Left cardiac atrium (tissue), 4 donors: ENCODE results near the gene CLEC16A. TPM values are rescaled to one million over a fixed set of nuclear protein-coding genes. Genes with fewer than 3 reads are reported as not detected.
"Not testable (repeated sequence)": the region's sequence is repeated elsewhere in the genome, so short reads cannot be mapped to it uniquely, and the experiment has no call there.

ENCODE experiments used
- ATAC-seq, 2 donors: fragments of 200-7000 bp; cut with Tn5 transposase; one replicate each; pipeline ENCODE4 v1.9.1; 2020; ENCODE audit warnings: mild to moderate bottlenecking in 2 of 2, moderate library complexity in 2 of 2
- DNase-seq: peaks from one replicate; pipeline ENCODE4 v3.0.0-alpha.2; 2020
- intact Hi-C, 2 donors: fragments of 100-400 bp; cut with DNase I; formaldehyde crosslinking; loops; one replicate each; pipeline versions ENCODE4 v1.14.1 to v1.15.1; 2022 to 2023
- total RNA-seq, 2 donors: library from RNA; stranded (reverse); fragmentation: NEBNext Ultra II Directional; extraction: Animal tissue kit (Norgen Biotek cat#: 25700); gene quantifications; one replicate each; pipeline ENCODE4 v1.2.1, GENCODE V29; 2021
- donor health status: DM: no; HTN: yes; CAD: no.
- donor health status: DM: no; HTN: yes; CAD: no; lungs with severe emphysema.
- donor health status: DM: yes; HTN: yes; CAD: no.
- donor health status: Dilated cardiomyopathy.

CLEC16A gene
- total RNA-seq, 2 donors from 2014 or later: 25.5 to 30.2 TPM

- ATAC-seq (no peak), DNase-seq (no peak)
- intact Hi-C loops: no loop called here
Measured at GRCh38 chr16:10954903-10955302, 10.5 kb downstream of the CLEC16A start.

GRCh38 chr16:10957771-10958482 lies 13.6 kb downstream of the CLEC16A start:
- no peak for ATAC-seq
- no peak for DNase-seq
- intact Hi-C loops: no loop called here

- DNase-seq (no peak), ATAC-seq (no peak)
- intact Hi-C loops: no loop called here
Measured at GRCh38 chr16:10959161-10959560, 14.8 kb downstream of the CLEC16A start.

GRCh38 chr16:10961231-10961630 lies 16.9 kb downstream of the CLEC16A start:
- intact Hi-C loops: loop anchor here (10.0 kb wide), 2 partner anchors 144 to 394 kb away; no protein-coding TSS in a partner anchor
- DNase-seq (no peak), ATAC-seq (peak; percentile 55 to 88)

- intact Hi-C loops: loop anchor here (10.0 kb wide), 2 partner anchors 141 to 391 kb away; no protein-coding TSS in a partner anchor
- DNase-seq: peak; percentile 82
- ATAC-seq: peak; percentile 80 to 89
Measured at GRCh38 chr16:10964039-10964890, 19.9 kb downstream of the CLEC16A start.

- intact Hi-C loops: loop anchor here (5.0 to 10.0 kb wide), 3 partner anchors 140 to 392 kb away; no protein-coding TSS in a partner anchor
- DNase-seq (no peak), ATAC-seq (no peak)
Measured at GRCh38 chr16:10964891-10965326, 20.5 kb downstream of the CLEC16A start.

GRCh38 chr16:10965440-10966061 lies 21.2 kb downstream of the CLEC16A start:
- no peak for ATAC-seq
- DNase-seq: no peak
- intact Hi-C loops: loop anchor here (5.0 to 10.0 kb wide), 3 partner anchors 139 to 392 kb away; no protein-coding TSS in a partner anchor

- ATAC-seq (no peak), DNase-seq (no peak)
Measured at GRCh38 chr16:10966129-10966528, 21.8 kb downstream of the CLEC16A start.

GRCh38 chr16:10966559-10966958 lies 22.2 kb downstream of the CLEC16A start:
- not testable (repeated sequence) for ATAC-seq, DNase-seq
- intact Hi-C loops: loop anchor here (5.0 to 10.0 kb wide), 3 partner anchors 138 to 391 kb away; no protein-coding TSS in a partner anchor

More at GRCh38 chr16:10966129-10966528, 21.8 kb downstream of the CLEC16A start:
- intact Hi-C loops: loop anchor here (5.0 to 10.0 kb wide), 3 partner anchors 139 to 391 kb away; no protein-coding TSS in a partner anchor

GRCh38 chr16:10967986-10968385 lies 23.6 kb downstream of the CLEC16A start:
- DNase-seq (no peak), ATAC-seq (no peak)
- intact Hi-C loops: loop anchor here (5.0 to 10.0 kb wide), 3 partner anchors 137 to 389 kb away; no protein-coding TSS in a partner anchor

- DNase-seq (no peak), ATAC-seq (no peak)
- intact Hi-C loops: loop anchor here (5.0 to 10.0 kb wide), 3 partner anchors 136 to 389 kb away; no protein-coding TSS in a partner anchor
Measured at GRCh38 chr16:10968498-10968897, 24.1 kb downstream of the CLEC16A start.

- no peak for ATAC-seq
- intact Hi-C loops: loop anchor here (2.0 to 10.0 kb wide), 5 partner anchors 135 to 388 kb away; partner anchors contain the start of gene SOCS1 (in 2 of the 2)
- DNase-seq: no peak
Measured at GRCh38 chr16:10969615-10970014, 25.3 kb downstream of the CLEC16A start.

- DNase-seq (no peak), ATAC-seq (no peak)
- intact Hi-C loops: loop anchor here (2.0 to 5.0 kb wide), 2 partner anchors 287 kb away; partner anchors contain the start of gene SOCS1 (in 2 of the 2)
Measured at GRCh38 chr16:10970065-10970464, 25.7 kb downstream of the CLEC16A start.

GRCh38 chr16:10971560-10971961 lies 27.2 kb downstream of the CLEC16A start:
- intact Hi-C loops: loop anchor here (2.0 to 5.0 kb wide), 2 partner anchors 285 to 286 kb away; partner anchors contain the start of gene SOCS1 (in 2 of the 2)
- DNase-seq (no peak), ATAC-seq (peak; percentile 63 to 84)

- ATAC-seq: no peak
- intact Hi-C loops: loop anchor here in 1 of 2 donors (5.0 kb wide), 1 partner anchor 285 kb away; the partner anchor contains the start of gene SOCS1
- DNase-seq: no peak
Measured at GRCh38 chr16:10972108-10972818, 27.9 kb downstream of the CLEC16A start.

GRCh38 chr16:10972819-10973464 lies 28.6 kb downstream of the CLEC16A start:
- intact Hi-C loops: loop anchor here in 1 of 2 donors (5.0 kb wide), 1 partner anchor 284 kb away; the partner anchor contains the start of gene SOCS1
- ATAC-seq: no peak
- no peak for DNase-seq

- intact Hi-C loops: no loop called here
- ATAC-seq (no peak), DNase-seq (no peak)
Measured at GRCh38 chr16:10976634-10977033, 32.3 kb downstream of the CLEC16A start.
